NCI-H446 treated with DMSO at 0.1 percent for 48 hours (cell line): Measurements from ENCODE around the gene SPTBN5.

Source experiments
- DNase-seq: peaks from one replicate; lab custom pipeline; 2025; lab: John Stamatoyannopoulos, UW

The SPTBN5 gene

DNA sequence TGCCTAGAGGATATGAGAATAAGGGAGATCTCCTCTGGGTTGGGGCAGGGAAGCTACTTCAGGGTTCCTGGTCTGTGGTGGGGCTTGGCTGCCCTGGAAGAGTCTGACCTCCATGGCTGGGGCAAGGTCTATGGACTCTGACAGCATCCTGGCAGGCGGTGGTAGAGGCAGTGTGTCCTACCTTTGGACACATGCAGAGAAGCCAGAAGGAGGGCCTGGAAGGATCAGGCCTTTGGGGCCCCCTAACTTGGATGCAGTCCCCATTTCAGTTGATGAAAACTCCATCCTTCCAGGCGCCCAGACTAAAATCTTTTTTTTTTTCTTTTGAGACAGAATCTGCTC is 10.4 kb downstream of the SPTBN5 start:
- no peak for DNase-seq

DNA sequence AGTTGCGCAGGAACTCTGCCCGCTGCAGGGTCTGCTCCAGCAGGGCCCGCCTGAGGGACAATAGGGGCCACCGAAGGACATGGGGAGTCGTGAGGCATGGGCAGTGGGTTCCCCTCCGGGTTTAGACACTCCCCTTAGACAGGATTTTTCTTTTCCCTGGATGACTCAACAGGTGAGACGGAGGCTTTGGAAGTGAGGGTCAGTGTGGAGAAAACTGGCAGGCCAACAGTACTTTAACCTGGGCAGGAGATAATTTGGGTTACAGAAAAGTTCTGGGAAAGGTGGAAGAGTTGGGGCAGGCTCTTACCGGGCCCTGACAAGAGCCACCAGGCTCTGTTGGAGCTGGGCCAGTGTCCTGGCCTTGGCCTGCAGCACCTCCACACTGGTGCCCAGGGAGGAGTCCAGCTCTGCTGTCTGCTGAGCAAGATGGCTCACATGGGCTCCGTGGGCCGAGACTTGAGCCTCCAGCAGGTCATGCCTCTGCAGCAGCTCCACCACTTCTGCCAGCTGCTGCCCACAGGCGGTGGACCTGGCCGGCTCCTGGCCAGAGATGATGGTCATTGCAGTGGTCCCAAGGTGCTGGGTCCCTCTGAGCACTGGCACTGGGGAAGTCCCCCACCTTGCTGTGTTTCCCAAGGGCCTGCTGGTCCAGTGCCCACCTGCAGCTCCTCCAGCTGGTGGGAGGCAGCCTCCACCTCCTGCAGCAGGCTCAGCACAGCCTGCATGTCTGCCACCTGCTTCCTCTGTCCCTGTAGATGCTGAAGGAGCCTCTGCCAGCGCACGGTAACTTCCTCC is 11.0 kb downstream of the SPTBN5 start:
- no peak for DNase-seq

GRCh38 chr15:41881920-41882688 is 11.7 kb downstream of the SPTBN5 start:
- DNase-seq = no peak

DNA sequence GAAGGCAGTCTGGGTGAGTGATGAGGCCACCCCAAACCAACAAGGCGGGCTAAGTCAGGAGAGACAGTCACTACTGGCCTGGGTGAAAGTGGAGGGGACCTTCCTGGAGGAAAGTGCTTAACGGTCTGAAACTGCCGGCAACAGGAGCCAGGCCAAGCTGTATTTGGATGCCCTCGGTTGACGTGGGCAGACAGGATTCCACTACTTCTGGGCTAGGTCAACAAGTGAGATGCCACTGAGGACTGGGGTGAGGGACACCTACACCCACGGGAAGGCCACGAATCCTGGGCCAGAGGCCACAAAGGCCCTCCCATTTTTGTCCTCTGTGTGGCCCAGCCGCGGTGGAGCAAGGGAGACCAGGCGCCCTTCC is 12.3 kb downstream of the SPTBN5 start:
- no peak for DNase-seq

DNA sequence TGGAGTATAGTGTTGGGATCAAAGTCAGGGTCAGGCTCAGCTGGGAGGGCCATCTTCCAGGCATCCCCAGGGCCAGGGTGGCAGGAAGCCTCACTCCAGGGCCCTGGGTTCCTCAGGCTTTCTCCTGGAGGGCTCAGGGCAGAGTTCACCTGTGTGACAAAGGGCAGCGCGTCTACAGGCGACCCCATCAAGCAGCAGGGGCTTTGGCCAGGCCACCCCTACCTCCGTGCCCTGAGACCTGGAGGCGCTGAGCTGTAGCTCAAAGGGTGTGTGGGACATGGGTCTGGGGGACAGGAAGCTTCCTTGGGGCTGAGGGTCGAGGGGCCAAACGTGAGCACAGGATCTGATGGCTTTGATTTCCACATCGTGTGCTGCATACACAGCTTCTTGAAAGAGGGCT is 12.8 kb downstream of the SPTBN5 start:
- DNase-seq = no peak

GRCh38 chr15:41880156-41880877 is 13.5 kb downstream of the SPTBN5 start:
- no peak for DNase-seq

- DNase-seq = no peak
These were observed 14.5 kb downstream of the SPTBN5 start for GRCh38 chr15:41879321-41879845.

- no peak for DNase-seq
These were observed 15.5 kb downstream of the SPTBN5 start for GRCh38 chr15:41878355-41878699.

DNA sequence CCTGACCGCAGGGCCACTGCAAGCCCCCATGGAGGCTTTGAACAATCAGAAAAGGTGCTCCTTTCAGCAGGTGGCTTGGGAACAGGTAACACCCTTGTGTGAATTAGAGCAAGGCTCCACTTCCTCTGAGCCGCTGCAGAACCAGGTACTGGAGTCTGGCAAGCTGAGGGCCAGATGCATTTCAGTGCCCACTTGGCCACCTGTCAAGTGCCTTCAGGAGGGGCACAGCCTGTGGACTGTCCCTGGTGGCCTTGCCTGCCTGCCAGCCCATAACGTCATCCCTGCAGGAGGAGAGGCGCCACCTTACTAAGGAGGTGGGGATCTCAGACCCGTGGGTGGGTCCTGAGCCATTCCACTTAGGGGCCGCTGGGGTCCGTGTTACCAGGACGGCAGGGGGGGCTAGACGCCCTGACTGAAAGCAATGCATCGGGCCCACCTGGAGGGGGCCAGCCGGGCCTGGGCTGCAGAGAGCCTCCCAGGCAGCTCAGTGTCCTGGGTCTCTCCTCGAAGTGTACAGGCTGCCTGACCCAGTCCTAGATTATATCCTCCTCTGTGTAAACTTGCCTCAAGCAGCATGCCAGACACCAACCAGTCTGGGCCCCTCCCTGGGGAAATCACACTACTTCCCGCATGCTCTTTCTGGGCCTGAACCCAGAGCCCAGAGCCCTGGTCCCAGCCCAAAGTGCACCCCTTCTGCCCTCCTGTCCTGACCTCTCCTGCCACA is 16.1 kb downstream of the SPTBN5 start:
- no peak for DNase-seq

GRCh38 chr15:41876689-41877088 is 17.2 kb downstream of the SPTBN5 start:
- DNase-seq = no peak

- DNase-seq = no peak
These were observed 17.8 kb downstream of the SPTBN5 start for GRCh38 chr15:41876007-41876406.

- no peak for DNase-seq
These were observed 19.1 kb downstream of the SPTBN5 start for GRCh38 chr15:41874736-41875135.

DNA sequence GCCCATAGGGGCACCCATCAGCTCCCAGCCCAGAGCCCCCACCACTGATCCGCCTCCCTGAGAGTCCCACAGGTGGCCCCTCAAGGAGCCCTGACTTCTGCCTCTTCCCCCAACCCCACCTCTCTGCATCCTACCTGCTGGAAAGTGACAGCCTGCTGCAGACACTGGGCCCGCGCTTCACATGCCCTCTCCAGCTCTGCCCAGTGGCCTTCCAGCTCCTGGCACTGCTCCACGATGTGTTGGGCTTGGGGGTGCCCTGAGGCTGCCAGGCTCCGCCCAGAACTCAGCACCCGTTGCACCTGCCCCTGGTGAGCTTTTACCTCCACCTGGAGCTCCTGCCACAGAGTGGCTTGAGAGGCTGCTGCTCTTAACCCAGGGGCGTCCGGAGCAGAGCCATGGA is 20.1 kb downstream of the SPTBN5 start:
- DNase-seq = no peak

DNA sequence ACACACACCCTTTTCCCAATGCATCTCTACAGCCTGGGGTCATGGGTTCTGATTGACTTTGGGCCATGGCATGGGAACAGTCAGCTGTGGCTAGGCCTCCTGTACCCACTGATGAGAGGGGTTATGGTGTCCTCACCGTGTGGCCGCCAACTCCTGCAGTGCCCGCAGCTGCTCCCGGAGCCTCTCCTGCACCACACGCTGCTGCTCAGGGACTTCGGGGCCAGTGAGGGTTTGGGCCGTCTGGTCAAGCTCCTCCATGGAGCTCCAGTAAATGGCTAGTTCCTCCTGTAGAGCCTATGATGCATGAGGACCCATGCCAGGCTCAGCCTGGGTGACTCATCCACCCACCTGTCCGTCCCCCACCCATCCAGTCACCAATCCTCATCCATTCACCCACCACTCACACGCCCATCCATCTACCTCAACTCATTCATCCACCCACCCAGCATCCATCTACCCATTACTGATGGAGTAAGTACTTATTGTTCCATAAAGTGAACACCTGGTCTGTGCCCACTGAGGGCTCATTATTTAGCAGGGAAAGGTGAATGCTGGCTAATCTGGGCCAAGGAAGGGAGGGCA is 21.6 kb downstream of the SPTBN5 start:
- no peak for DNase-seq

- no peak for DNase-seq
These were observed 22.5 kb downstream of the SPTBN5 start for GRCh38 chr15:41871175-41871905.

DNA sequence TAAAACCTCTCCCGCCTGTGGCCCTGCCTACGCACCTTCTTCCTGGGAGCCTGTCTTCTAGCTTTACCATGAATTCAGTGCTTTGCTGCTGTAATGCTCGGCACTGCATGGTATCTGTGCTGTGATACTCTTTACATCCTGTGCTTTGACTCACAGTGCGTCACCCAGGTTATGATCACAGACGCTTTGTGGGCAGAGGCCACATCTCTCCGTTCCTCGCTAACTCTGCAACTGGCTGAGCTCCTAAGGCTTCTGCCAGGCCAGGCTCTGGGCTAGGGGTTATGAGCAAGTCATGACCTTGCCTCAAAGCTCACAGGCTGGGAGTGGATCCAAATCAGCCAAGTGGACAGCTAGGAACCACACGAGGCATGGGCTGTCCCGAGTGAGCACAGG is 23.2 kb downstream of the SPTBN5 start:
- no peak for DNase-seq

DNA sequence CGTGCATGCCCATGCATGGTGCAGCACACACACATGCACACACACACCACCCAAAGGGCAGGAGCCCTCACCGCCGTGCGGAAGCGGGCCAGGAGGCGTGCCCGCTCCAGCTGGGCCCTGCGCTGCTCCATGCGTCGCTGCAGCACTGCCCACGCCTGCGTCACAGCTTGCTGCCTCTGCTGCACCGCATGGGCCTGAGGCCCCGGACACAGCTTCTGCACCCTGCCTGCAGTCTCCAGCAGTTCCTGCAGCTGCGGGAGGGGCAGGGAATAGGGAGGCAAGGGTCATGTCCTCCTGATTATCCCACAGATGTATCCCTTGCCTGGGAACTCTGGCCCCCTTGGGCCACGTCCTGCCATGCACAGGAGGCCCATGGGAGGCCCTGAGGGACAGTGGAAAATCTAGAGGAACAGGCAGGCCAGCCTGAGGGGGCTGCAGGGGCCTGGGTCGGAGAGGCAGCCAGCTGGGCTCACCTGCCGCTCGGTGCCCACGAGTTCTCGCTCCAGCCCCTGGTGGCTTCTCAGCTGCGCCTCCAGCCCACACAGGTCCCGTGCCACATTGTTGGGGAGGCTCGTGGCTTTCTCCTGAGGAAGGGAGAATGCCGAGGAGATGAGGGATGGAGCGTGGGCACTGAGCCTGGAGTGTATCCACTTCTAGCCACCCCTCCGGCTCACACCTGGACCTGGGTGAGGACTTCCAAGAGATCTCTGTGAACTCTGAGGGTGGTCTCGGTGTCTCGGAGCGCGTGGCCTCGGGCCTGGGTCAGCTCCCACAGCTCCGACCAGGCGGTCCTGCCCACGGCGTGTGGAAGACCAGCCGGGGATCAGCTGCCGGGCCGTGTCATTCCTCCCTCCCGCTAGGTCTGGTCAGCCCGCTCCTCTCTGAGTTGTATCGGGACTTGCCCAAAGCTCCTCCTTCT is 23.8 kb downstream of the SPTBN5 start:
- DNase-seq = no peak

DNA sequence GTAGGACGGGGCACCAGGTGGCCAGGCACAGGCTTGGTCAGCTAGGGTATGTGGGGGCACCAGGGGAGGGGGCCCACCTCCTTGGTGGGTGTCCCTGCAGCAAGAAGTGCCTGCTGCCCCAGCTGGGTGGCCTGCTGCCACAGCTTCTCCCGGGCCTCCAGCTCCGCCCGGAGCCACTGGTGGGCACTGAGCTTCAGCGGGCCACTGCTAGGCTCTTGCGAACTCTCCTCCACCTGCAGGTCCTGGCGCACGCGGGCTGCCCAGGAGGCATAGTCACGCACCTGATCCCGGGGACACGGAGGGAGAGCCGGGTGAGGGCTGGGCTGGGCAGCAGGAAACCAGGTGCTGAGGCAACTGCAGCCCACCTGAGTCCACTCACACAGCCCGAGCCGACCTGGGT is 25.5 kb downstream of the SPTBN5 start:
- DNase-seq = no peak

GRCh38 chr15:41866872-41867579 is 26.8 kb downstream of the SPTBN5 start:
- no peak for DNase-seq
